Heart left ventricle (tissue), 16 donors: Measurements from ENCODE around the gene CTNNB1. TPM values are rescaled to one million over a fixed set of nuclear protein-coding genes. Genes with fewer than 3 reads are reported as not detected.

Source experiments
- ATAC-seq, 4 donors: fragments of 200-7000 bp; cut with Tn5 transposase; one replicate each; pipeline ENCODE4 v1.9.1; 2020 to 2022; ENCODE audit warnings: moderate library complexity in 4 of 4, mild to moderate bottlenecking in 3 of 4, moderate number of reproducible peaks in 1 of 4
- DNase-seq, 5 donors: peaks; one replicate each; pipeline ENCODE4 v3.0.0-alpha.2; 2020
- H3K27ac ChIP-seq, 12 donors: fragments of 200-600 bp; sonication (generic) in 4 of 12; one replicate each; pipeline versions ENCODE4 v1.5.0 to v1.8.0; 2016 to 2022; ENCODE audit warnings: mild to moderate bottlenecking in 2 of 12
- H3K27me3 ChIP-seq, 9 donors: fragments of 200-600 bp; sonication (generic) in 2 of 9; one replicate each; pipeline versions ENCODE4 v1.5.1 to v1.8.0; 2016 to 2022; ENCODE audit warnings: mild to moderate bottlenecking in 3 of 9
- H3K36me3 ChIP-seq, 9 donors: fragments of 200-600 bp; sonication (generic) in 2 of 9; one replicate each; pipeline versions ENCODE4 v1.5.0 to v1.8.0; 2018 to 2022; ENCODE audit warnings: mild to moderate bottlenecking in 2 of 9
- H3K4me1 ChIP-seq, 12 donors: fragments of 200-600 bp; sonication (generic) in 4 of 12; one replicate each; pipeline versions ENCODE4 v1.5.0 to v1.8.0; 2016 to 2022; ENCODE audit warnings: mild to moderate bottlenecking in 3 of 12
- H3K4me3 ChIP-seq, 12 donors: fragments of 200-600 bp; sonication (generic) in 4 of 12; one replicate each; pipeline versions ENCODE4 v1.5.0 to v1.8.0; 2017 to 2022; ENCODE audit warnings: mild to moderate bottlenecking in 9 of 12, moderate library complexity in 4 of 12
- H3K9me3 ChIP-seq, 12 donors: fragments of 200-600 bp; sonication (generic) in 4 of 12; one replicate each; pipeline versions ENCODE4 v1.5.0 to v1.8.0; 2016 to 2022; ENCODE audit warnings: mild to moderate bottlenecking in 1 of 12
- POLR2A ChIP-seq, 2 donors: fragments of 450-650 bp; IDR thresholded peaks; one replicate each; pipeline ENCODE4 v1.6.1; 2017; ENCODE audit warnings: antibody characterized with exemption in 2 of 2, mild to moderate bottlenecking in 2 of 2, moderate library complexity in 2 of 2
- WGBS, 4 donors: extraction: QIAGEN DNeasy Blood & Tissue Kit in 2 of 4; methylation state at CpG; one replicate each; pipeline versions ENCODE4 v1.1.5 to v1.1.7; 2013 to 2018; 5-methylcytosine and 5-hydroxymethylcytosine counted together
- intact Hi-C, 10 donors: fragments of 100-400 bp; cut with DNase I; formaldehyde crosslinking; loops; one replicate each; pipeline versions ENCODE4 v1.11.1 to v1.14.2; 2022
- polyA plus RNA-seq, 2 donors: library from polyadenylated mRNA; stranded (reverse); fragments of 200-250 nt; gene quantifications; one replicate each; pipeline ENCODE4 v1.2.3, GENCODE V29; 2013
- total RNA-seq, 9 donors: library from RNA; depleted of rRNA in 2 of 9; stranded (reverse); fragments of >200 nt in 2 of 9; fragmentation: NEBNext Ultra II Directional in 3 of 9; extraction: Animal tissue kit (Norgen Biotek cat#: 25700) in 3 of 9; gene quantifications; one replicate each; pipeline versions ENCODE4 v1.1.0 to v1.2.4, GENCODE V29; 2016 to 2023
- TF ChIP-seq, protein P1 (sequence below), 12 donors: fragments of 200-600 bp; sonication (generic) in 4 of 12; IDR thresholded peaks; one replicate each; pipeline versions ENCODE4 v1.5.0 to v1.8.0; 2018 to 2022; ENCODE audit warnings: antibody characterized with exemption in 12 of 12, mild to moderate bottlenecking in 5 of 12
- donor health status: ischemic (EF 13 %, LVEDD 7.1; RV severe dilation, severe dysfunction).
- donor health status: healthy with polysubstance abuse.
- donor health status: DM: no; HTN: yes; CAD: no.
- donor health status: DM: no; HTN: no; CAD: no.
- donor health status: ischemic (EF 25% LVEDD 6.9; RV normal size, moderate dysfunction).
- donor health status: ischemic (EF 25% LVEDD 5.7; RV mildly dilated, moderate dysfunction).
- donor health status: healthy.
- donor health status: DM: yes; HTN: yes; CAD: no.
- donor health status: ischemic (EF 35%, LVEDD 5.7; RV mildly dilated, moderate dysfunction).
- donor health status: nonischemic (EF 11% LVEDD 7.7; RV severe dilation, severe dysfunction).
- donor health status: DM: yes; HTN: yes; CAD: no.
- donor health status: PGD.
- donor health status: ischemic (EF 29% LVEDD 5.4; RV normal size, mild dysfunction).
- donor health status: nonischemic (EF 23%, LVEDD 6.1; RV moderate dilation, normal function).

CTNNB1 gene
- total and polyA plus RNA-seq, 11 donors: 25.6 to 301 (median 208) TPM

DNA sequence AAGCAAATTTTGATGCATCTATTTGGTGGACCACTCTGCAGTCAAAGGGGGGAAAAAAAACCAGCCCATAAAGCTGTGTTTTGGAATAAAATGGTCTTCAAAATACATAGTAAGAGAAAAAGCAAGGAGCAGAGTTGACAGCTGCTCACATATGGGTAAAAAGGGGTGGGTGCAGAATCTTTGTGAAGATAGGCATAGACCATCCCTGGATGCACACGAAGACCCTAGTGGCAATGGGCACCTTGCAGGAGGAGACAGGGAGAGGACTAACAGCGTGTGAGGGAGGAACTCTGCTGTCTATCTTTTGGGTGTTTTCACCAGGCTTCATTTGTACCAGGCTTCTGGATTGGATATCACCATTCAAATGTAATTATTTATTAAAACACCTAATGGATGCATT is 43.9 kb downstream of the CTNNB1 start:
- ATAC-seq: no peak
- no peak for DNase-seq
- Histone ChIP-seq H3K4me3 (no peak overlapping the region), H3K4me1 (peaks cover 0 to 39% (median 6%) of the 10 kb centered on the region in 12 donors), H3K36me3 (peaks cover 0 to 62% (median 42%) of the 10 kb centered on the region in 9 donors), H3K27ac (no peak overlapping the region), H3K9me3 (no peaks in the 10 kb centered on the region), H3K27me3 (no peaks in the 10 kb centered on the region)
- intact Hi-C loops: no loop called here
- WGBS, 4 donors: 56 to 92% (median 63%) methylated on average over 2 of the region's 2 CpGs
- TF ChIP-seq POLR2A (IDR thresholded peaks at IDR 0.05): no peak
- TF ChIP-seq, protein P1, sequence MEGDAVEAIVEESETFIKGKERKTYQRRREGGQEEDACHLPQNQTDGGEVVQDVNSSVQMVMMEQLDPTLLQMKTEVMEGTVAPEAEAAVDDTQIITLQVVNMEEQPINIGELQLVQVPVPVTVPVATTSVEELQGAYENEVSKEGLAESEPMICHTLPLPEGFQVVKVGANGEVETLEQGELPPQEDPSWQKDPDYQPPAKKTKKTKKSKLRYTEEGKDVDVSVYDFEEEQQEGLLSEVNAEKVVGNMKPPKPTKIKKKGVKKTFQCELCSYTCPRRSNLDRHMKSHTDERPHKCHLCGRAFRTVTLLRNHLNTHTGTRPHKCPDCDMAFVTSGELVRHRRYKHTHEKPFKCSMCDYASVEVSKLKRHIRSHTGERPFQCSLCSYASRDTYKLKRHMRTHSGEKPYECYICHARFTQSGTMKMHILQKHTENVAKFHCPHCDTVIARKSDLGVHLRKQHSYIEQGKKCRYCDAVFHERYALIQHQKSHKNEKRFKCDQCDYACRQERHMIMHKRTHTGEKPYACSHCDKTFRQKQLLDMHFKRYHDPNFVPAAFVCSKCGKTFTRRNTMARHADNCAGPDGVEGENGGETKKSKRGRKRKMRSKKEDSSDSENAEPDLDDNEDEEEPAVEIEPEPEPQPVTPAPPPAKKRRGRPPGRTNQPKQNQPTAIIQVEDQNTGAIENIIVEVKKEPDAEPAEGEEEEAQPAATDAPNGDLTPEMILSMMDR (IDR thresholded peaks at IDR 0.05): no peak

DNA sequence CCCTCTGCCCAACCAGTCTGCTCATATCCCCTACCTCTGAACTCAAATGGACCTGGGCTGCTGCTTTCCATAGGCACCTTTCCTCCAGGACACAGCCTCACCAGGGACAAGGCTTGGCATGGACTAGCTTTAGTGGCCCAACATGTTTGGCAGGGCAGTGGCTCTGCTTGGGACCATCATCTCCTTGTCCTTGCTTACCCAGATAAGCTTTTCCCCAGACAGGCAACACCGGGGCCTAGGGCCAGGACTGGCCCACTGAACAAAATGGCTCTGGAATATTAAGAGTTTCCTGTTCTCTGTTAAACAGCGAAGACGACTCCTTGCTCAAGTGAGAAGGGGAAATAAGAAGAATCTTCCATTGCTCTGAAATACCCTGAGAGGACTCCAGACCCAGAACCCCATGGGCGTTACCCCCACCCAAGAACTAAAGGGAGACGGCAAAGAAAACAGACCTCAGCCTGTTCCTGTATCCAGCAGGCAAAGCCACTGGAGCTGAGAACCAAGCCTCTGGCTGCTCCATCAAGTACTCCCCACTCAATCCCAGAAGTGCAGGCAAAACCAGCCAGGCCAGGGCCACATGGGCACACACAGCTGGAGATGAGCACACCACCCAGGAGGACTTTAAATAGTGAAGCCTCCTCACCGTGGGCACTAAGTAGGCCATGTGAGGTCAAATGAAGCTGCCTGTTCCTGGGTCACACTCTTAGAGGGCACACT is 45.5 kb downstream of the CTNNB1 start:
- Histone ChIP-seq H3K36me3 (peaks cover 0 to 46% (median 26%) of the 10 kb centered on the region in 9 donors), H3K4me1 (peaks cover 0 to 34% (median 8%) of the 10 kb centered on the region in 12 donors), H3K27me3 (no peaks in the 10 kb centered on the region), H3K27ac (no peak overlapping the region), H3K4me3 (no peak overlapping the region), H3K9me3 (no peaks in the 10 kb centered on the region)
- peak in 3 of 4 donors; percentile 21 to 50 (median 29) for ATAC-seq
- DNase-seq: no peak
- intact Hi-C loops: no loop called here
- TF ChIP-seq, protein P1 (IDR thresholded peaks at IDR 0.05): no peak
- TF ChIP-seq POLR2A (IDR thresholded peaks at IDR 0.05): no peak
- 50 to 66% (median 62%) methylated on average over 6 of the region's 6 CpGs for WGBS, 4 donors

DNA sequence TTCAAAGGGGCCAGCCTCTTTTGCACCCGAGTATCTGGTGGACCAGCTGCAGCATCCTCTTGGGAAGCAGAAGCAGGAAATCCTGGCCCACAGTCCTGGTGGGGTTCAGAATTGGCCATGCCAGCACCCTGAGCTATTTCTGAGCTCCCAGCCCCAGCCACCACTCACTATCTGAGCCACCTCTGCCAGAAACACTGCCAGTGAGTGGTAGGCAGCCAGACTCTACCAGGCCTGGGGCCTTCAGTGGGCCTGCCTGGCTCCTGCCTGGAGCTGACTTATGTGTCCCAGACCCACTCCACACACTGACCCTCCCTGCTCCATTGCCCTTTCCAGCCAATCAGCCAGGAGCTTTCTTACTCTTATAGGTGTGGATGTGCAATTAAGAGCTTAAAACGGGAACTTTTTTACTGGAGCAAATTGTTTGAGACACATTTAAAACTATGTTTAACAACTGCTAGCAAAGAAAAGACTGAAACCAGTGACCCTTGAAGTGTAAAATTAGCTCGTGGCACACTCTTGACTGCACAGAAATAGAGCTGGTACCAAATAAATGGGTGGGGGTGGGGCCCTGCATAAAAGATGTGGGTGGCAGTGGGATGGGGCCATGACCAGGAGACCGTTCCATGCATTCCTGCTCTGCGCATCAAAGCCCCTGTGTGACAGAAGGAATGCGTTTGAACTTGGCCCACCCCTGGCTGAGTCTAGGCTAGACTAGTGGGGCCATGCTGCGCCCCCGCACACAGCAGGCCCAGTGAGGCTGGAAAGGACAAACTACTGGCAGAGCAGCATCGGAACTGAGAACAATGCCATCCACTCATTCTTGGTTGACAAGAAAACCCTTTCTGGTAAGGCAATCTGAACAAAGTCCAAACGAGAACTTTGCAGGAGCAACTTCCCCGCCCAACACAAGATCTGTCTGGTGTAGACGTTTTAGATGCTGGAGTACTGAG is 48.0 kb downstream of the CTNNB1 start:
- peak overlapping the region in 2 of 12 donors; percentile 18 to 33 for H3K27ac ChIP-seq

More for the DNA sequence above, 48.0 kb downstream of the CTNNB1 start:
- TF ChIP-seq POLR2A (IDR thresholded peaks at IDR 0.05): no peak
- TF ChIP-seq, protein P1 (IDR thresholded peaks at IDR 0.05): no peak
- ATAC-seq: peak; percentile 45 to 82 (median 72)
- peak in 4 of 5 donors; percentile 23 to 69 (median 40) for DNase-seq
- Histone ChIP-seq H3K4me1 (peaks cover 0 to 34% (median 8%) of the 10 kb centered on the region in 12 donors), H3K27me3 (no peaks in the 10 kb centered on the region), H3K36me3 (peaks cover 0 to 23% (median under 1%) of the 10 kb centered on the region in 9 donors), H3K9me3 (peaks cover 0 to 2% (median 0%) of the 10 kb centered on the region in 12 donors), H3K4me3 (no peak overlapping the region)
- WGBS, 4 donors: 71 to 76% (median 74%) methylated on average over 12 of the region's 12 CpGs
- intact Hi-C loops: no loop called here
